Stimulated activated CD4-positive, alpha-beta T cell treated with anti-CD3 and anti-CD28 coated beads, Interleukin-15, amount 100 ng/mL, for 24 hours (primary cell): ENCODE results near the gene SPATA24.
"Not testable (repeated sequence)": the region's sequence is repeated elsewhere in the genome, so short reads cannot be mapped to it uniquely, and the experiment has no call there.

Source experiments
- DNase-seq: peaks from one replicate; pipeline ENCODE4 v3.0.0-alpha.2; 2020

SPATA24 gene

DNA sequence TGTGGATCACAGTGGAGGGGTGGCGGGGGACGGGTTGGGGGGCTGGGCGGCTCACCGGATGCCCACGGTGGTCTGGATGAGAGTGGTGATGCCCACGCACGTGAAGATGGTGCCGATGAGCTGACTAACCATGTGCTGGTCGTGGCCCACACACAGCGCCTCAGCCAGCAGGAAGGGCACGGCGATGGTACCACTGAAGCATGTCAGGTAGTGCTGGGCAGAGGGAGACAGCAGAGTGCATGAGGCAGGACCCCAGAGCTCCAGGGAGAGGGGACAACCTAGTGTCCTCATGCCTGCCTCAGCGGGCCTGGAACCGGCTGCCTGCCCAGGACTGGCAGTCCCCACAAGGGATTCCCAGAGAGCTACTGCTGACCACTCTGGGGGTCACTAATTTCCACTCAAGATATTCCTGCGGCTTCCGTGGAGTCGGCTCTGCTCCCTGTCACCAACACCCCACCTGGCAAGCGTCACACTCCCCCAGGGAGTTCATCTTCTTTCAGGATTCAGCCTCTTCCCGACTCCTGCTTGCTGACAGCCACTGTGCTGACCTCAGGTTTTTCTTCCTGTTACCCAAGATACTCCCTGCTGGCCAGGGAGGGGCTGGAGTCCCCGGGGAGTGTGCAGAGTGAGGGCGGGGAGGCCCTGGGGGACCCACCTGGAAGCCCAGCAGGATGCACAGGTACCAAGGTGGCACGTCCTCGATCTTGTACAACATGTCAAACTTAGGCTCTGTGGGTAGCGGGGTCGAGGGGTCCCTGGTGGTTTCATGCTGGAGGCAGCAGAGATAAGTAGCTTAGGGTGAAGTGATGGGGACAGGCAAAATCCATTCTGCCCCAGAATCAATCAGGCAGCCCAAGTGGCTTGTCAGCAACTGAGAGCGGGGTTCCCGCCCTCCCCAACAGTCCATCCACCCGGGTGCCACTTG is 21.8 kb downstream of the SPATA24 start:
- no peak for DNase-seq

- no peak for DNase-seq
Observed at GRCh38 chr5:139379626-139380449, 24.1 kb downstream of the SPATA24 start.

DNA sequence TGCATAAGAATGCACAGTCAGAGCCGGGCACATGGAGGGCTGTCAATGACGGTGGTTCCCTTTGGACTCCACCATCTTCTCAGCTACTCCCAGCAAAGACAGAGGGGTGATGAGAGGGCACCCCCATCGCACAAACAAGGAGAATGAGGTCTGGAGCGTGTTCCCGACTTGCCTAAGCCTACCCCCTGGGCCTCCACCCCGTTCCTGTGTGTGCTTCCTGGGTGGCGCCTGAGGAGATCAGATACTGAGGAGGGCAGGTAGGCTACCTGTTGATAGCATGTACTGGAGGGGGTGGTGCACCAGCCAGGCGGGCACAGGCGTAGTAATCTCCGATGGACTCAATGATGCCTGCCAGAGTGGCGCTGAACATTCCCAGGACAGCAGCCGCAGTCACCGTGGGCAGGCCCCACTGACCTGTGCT is 24.9 kb downstream of the SPATA24 start:
- no peak for DNase-seq

DNA sequence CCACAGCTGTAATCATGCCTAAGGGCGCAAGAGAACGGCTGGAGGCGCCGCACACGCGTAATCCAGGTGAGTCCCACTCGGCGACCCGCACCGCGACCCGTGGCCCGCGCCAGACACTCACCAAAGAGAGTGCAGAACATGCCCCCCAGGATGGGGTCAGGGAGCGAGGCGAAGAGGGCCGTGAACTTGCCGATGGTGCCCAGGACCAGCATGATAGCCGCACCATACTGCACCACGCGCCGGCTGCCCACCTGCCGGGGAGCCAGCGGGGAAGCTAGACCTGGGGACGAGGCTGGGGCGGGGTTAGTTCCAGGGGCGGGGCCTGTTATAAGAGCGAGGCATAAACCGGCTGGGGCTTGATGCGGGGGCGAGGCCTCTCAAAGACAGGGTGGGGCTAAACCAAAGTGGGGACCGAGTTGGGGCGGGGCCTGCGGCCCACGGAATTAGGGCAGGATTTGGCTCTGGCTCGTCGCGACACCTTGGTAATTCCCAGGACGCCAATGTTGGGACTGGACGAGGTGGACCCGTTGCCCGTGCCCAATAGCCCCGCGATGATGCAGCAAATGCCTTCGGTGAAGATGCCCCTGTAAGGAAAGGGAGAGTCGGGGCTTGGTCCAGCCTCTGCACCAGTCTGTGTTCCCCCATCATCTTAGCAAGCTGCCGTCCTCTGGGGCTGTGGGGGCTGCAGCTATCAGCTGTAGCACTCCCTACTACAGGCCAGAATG is 25.6 kb downstream of the SPATA24 start:
- DNase-seq = no peak

- DNase-seq = no peak
Observed at GRCh38 chr5:139377226-139377625, 26.7 kb downstream of the SPATA24 start.

- DNase-seq = no peak
Observed at GRCh38 chr5:139376364-139376763, 27.5 kb downstream of the SPATA24 start.

DNA sequence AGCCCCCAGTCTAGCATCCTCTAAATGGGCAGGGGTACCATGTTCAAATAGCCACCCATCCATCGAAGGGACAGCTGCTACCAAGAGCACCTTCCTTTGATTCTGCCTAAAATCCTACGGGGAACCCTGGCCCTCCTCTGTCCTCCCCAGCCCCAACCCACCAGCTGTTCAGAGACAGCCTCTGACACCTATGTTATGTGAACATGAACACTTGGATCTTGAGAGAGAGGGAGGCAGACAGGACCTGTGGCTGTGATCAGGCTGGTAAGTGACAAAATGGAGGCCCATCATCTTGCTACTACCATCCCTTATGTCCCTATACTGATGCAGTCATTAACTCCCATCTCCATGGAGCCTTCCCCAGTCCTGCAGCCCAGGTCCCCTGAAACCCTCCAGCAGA is 29.0 kb downstream of the SPATA24 start:
- DNase-seq = no peak

GRCh38 chr5:139371482-139372435 is 32.1 kb downstream of the SPATA24 start:
- no peak for DNase-seq

DNA sequence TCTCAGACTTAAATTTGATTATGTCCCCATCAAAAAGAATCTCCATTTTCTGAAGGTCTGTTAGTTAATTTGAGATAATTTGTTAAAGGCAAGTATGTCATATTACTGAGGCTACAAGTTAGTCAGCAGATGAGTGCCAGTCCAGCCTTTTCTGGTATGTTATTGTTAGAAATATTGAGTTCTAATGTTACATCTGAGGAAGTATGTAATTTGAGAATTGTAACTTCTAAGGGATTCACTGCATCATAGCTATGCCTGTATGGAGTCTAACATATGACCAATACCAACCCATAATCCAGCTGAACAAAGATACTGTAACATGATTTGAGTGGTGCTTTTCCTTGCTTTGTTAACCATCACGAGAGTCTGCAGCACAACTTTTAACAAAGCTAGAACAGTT is 34.7 kb downstream of the SPATA24 start:
- no peak for DNase-seq

GRCh38 chr5:139368613-139369012 is 35.3 kb downstream of the SPATA24 start:
- DNase-seq = no peak

GRCh38 chr5:139364466-139364865 is 39.4 kb downstream of the SPATA24 start:
- DNase-seq = no peak

GRCh38 chr5:139363937-139364336 is 40.0 kb downstream of the SPATA24 start:
- no peak for DNase-seq

- no peak for DNase-seq
Observed at GRCh38 chr5:139361835-139362429, 42.0 kb downstream of the SPATA24 start.

GRCh38 chr5:139360384-139360783 is 43.5 kb downstream of the SPATA24 start:
- no peak for DNase-seq

DNA sequence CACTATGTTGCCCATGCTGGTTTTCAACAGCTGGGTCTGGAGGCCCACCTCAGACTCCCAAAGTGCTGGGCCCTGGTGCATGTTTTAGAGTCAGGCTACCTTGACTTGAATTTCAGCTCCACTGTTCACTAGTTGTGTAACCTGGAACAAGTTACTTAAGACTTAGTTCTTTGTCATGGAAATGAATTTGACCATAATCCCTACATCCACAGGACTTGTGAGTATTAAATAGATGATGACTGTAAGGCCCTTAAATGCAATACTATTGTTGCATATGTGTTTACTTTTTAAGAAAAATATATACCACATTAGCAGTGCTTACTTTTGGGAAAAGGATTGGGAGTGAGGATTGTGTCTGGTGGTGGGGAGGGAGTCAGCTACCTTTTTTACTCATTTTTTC is 45.8 kb downstream of the SPATA24 start:
- no peak for DNase-seq

- not testable (repeated sequence) for DNase-seq
Observed at GRCh38 chr5:139355900-139356299, 48.0 kb downstream of the SPATA24 start.

GRCh38 chr5:139354186-139354585 is 49.7 kb downstream of the SPATA24 start:
- no peak for DNase-seq

- not testable (repeated sequence) for DNase-seq
Observed at GRCh38 chr5:139347863-139348262, 56.0 kb downstream of the SPATA24 start.
